Lung (tissue), 12 donors: ENCODE measurements around the gene OR6M1. TPM values are rescaled to one million over a fixed set of nuclear protein-coding genes. Genes with fewer than 3 reads are reported as not detected.

Source experiments
- ATAC-seq: fragments of 200-7000 bp; cut with Tn5 transposase; one replicate; pipeline ENCODE4 v1.9.1; 2020; ENCODE audit warnings: moderate number of reproducible peaks; ENCODE audit not compliant: insufficient read depth, low FRiP score
- DNase-seq, 3 donors: peaks; one replicate each; pipeline ENCODE4 v3.0.0-alpha.2; 2013 to 2017
- H3K27ac ChIP-seq, 2 donors: one replicate each; pipeline ENCODE4 v1.5.1; 2013; ENCODE audit warnings: mild to moderate bottlenecking in 2 of 2, moderate library complexity in 2 of 2, control low read depth in 1 of 2, inconsistent platforms in 1 of 2, low read depth in 1 of 2, low read length in 1 of 2
- H3K27me3 ChIP-seq, 3 donors: one replicate each; pipeline ENCODE4 v1.5.1; 2013; ENCODE audit warnings: low read length in 2 of 3; ENCODE audit not compliant: control insufficient read depth in 3 of 3, insufficient read depth in 3 of 3
- H3K36me3 ChIP-seq, 4 donors: one replicate each; pipeline ENCODE4 v1.5.1; 2013; ENCODE audit warnings: low read length in 4 of 4, mild to moderate bottlenecking in 1 of 4, moderate library complexity in 1 of 4; ENCODE audit not compliant: control insufficient read depth in 4 of 4, insufficient read depth in 4 of 4
- H3K4me1 ChIP-seq, 5 donors: one replicate each; pipeline ENCODE4 v1.5.1; 2013; ENCODE audit warnings: low read length in 5 of 5, mild to moderate bottlenecking in 2 of 5, moderate library complexity in 1 of 5; ENCODE audit not compliant: control insufficient read depth in 5 of 5, insufficient read depth in 5 of 5
- H3K4me3 ChIP-seq: one replicate; pipeline ENCODE4 v1.5.1; 2013; ENCODE audit warnings: mild to moderate bottlenecking, control low read depth, moderate library complexity
- H3K9ac ChIP-seq, 2 donors: one replicate each; pipeline ENCODE4 v1.5.1; 2013; ENCODE audit warnings: low read length in 2 of 2, control low read depth in 1 of 2; ENCODE audit not compliant: insufficient read depth in 1 of 2
- H3K9me3 ChIP-seq, 4 donors: one replicate each; pipeline ENCODE4 v1.5.1; 2013; ENCODE audit warnings: low read length in 3 of 4, mild to moderate bottlenecking in 1 of 4, moderate library complexity in 1 of 4; ENCODE audit not compliant: control insufficient read depth in 4 of 4, insufficient read depth in 3 of 4
- CTCF ChIP-seq: IDR thresholded peaks from 2 replicates; pipeline ENCODE4 v1.5.1; 2012; ENCODE audit warnings: mild to moderate bottlenecking; ENCODE audit errors: control extremely low read depth, extremely low read depth
- WGBS, 2 donors: extraction: QIAGEN DNeasy Blood & Tissue Kit; methylation state at CpG; one replicate each; pipeline ENCODE4 v1.1.7; 2013; 5-methylcytosine and 5-hydroxymethylcytosine counted together
- polyA plus RNA-seq, 2 donors: library from polyadenylated mRNA; stranded (reverse); fragments of 200-250 nt; gene quantifications; one replicate each; pipeline ENCODE4 v1.2.1, GENCODE V29; 2013
- total RNA-seq, 2 donors: library from RNA; depleted of rRNA in 1 of 2; stranded (reverse); fragments of >200 nt in 1 of 2; gene quantifications; one replicate each; pipeline ENCODE4 v1.2.1, GENCODE V29; 2014 to 2021
- donor health status: control.
- donor health status: control.
- donor health status: Bipolar disorder and iron deficiency.
- donor health status: healthy.
- donor health status: DM: yes; HTN: yes; CAD: no.

Gene OR6M1
- total and polyA plus RNA-seq, 4 donors, result not detected

DNA sequence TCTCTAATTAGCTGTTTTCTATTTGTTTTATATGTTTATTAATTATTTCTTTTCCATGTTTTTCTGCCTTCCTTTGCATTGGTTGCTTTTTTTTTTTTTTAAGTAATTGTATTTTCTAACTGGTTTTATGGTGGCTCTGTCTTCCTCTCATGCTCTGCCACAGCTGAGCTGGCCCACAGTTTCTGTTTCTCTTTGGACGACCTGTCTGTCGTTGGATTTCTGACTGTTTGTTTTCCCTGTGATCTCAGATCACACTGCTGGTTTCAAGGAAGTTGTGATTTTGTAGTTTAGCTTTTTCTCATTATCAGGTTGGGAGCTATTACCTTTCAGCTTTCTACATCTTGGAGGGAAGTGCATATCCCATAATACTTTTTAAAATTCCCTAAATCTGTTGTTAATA lies 15.9 kb upstream of the OR6M1 start:
- DNase-seq (no peak), ATAC-seq (no peak)
- Histone ChIP-seq H3K9me3 (no peaks in the 10 kb centered on the region), H3K4me3 (no peak overlapping the region), H3K9ac (no peak overlapping the region), H3K27ac (no peak overlapping the region), H3K36me3 (no peaks in the 10 kb centered on the region), H3K4me1 (no peaks in the 10 kb centered on the region), H3K27me3 (no peaks in the 10 kb centered on the region)
- no peak for TF ChIP-seq CTCF
- 14 to 18% methylated on average over 2 of the region's 2 CpGs for WGBS, 2 donors

- ATAC-seq, result no peak
- TF ChIP-seq CTCF, result no peak
- WGBS, 2 donors, result 86 to 92% methylated on average over 5 of the region's 5 CpGs
These were observed 9.0 kb upstream of the OR6M1 start for GRCh38 chr11:123815122-123815521.

DNA sequence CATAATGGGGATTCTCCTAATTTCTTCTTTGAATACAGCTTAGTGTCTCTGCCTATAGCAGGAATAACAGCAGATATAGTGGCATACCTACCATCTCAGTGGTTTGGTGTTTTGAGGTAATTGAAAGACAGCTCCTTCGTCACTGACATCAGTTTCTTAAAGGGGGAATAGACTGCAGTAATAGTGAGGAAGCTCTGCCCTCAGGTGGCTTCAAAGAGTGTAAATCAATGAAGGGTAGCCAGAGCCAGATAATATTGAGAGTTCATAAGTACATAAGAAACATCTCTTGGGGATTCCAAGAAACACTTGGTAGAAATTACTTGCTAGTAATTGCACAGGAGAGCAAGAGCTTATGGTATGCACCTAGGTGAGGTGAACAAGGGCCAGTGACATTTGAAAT lies 4.4 kb downstream of the OR6M1 start:
- DNase-seq (no peak), ATAC-seq (no peak)
- H3K27me3 ChIP-seq, result no peaks in the 10 kb centered on the region
- no peak overlapping the region for H3K27ac ChIP-seq
- H3K4me3 ChIP-seq, result no peak overlapping the region
- 0 to 36% methylated on average over 1 of the region's 1 CpG for WGBS, 2 donors
- TF ChIP-seq CTCF, result no peak
- H3K4me1 ChIP-seq, result no peaks in the 10 kb centered on the region
- H3K9me3 ChIP-seq, result no peaks in the 10 kb centered on the region
- no peaks in the 10 kb centered on the region for H3K36me3 ChIP-seq
- no peak overlapping the region for H3K9ac ChIP-seq

More at GRCh38 chr11:123815122-123815521, 9.0 kb upstream of the OR6M1 start:
- H3K4me1 ChIP-seq, result no peaks in the 10 kb centered on the region
- no peaks in the 10 kb centered on the region for H3K36me3 ChIP-seq
- no peak for DNase-seq
- H3K9ac ChIP-seq, result no peak overlapping the region
- no peak overlapping the region for H3K4me3 ChIP-seq
- no peak overlapping the region for H3K27ac ChIP-seq
- H3K27me3 ChIP-seq, result no peaks in the 10 kb centered on the region
- H3K9me3 ChIP-seq, result no peaks in the 10 kb centered on the region

DNA sequence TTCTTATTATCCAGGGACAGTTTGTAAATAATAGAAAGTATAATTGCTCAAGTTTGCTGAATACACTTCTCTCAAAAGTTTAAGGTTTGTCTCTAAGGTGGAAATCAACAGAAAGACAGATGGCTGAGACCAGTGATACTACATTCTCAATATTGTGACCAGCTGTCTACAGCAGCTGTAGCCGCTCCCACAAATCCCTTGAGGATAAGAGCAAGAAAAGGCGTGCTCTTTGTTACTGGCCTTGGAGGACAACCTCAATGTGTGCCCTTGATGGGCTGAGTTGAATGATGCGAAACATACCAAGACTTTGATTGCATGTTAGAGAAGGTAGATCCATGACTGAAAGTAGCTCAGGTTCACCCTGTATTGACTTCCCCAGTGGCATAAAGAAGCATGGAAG lies 6.1 kb downstream of the OR6M1 start:
- Histone ChIP-seq H3K4me1 (no peaks in the 10 kb centered on the region), H3K9ac (no peak overlapping the region), H3K27ac (no peak overlapping the region), H3K4me3 (no peak overlapping the region), H3K9me3 (no peaks in the 10 kb centered on the region), H3K27me3 (no peaks in the 10 kb centered on the region), H3K36me3 (no peaks in the 10 kb centered on the region)
- no peak for ATAC-seq
- WGBS, 2 donors, result 83 to 90% methylated on average over 3 of the region's 3 CpGs
- DNase-seq, result no peak
- no peak for TF ChIP-seq CTCF
